ENCODE results near the gene PRKCI. TPM values are rescaled to one million over a fixed set of nuclear protein-coding genes. Genes with fewer than 3 reads are reported as not detected.

The PRKCI gene
- total and polyA plus RNA-seq, 10 donors = 3.6 to 28.7 (median 14.9) TPM

GRCh38 chr3:170219850-170220249, 2.4 kb upstream of the PRKCI start:
- no peak for DNase-seq
- intact Hi-C loops (cut with DNase I; ENCODE audit: low total_unique reads) = no loop called here
- Histone ChIP-seq H3K27ac (no peak overlapping the region), H3K9me3 (peaks cover 0 to 10% (median 0%) of the 10 kb centered on the region in 8 donors), H3K4me1 (peaks cover 0 to 30% (median 19%) of the 10 kb centered on the region in 6 donors), H3K36me3 (no peaks in the 10 kb centered on the region), H3K27me3 (replicated peaks in 1 of 7) (no peaks in the 10 kb centered on the region), H3K4me3 (no peak overlapping the region)
- WGBS, 5 donors = 90 to 100% (median 91%) methylated on average over 1 of the region's 1 CpG
- no peak for TF ChIP-seq CTCF (IDR thresholded peaks at IDR 0.05 in 8 of 11, conservative IDR thresholded peaks at IDR 0.05 in 3 of 11)
- no peak for TF ChIP-seq POLR2A (IDR thresholded peaks at IDR 0.05)
- TF ChIP-seq POLR2AphosphoS5 (IDR thresholded peaks at IDR 0.05) = no peak

GRCh38 chr3:170220871-170221270, 1.4 kb upstream of the PRKCI start:
- Histone ChIP-seq H3K36me3 (no peaks in the 10 kb centered on the region), H3K9me3 (peaks cover 0 to 10% (median 0%) of the 10 kb centered on the region in 8 donors), H3K27ac (no peak overlapping the region), H3K27me3 (replicated peaks in 1 of 7) (no peaks in the 10 kb centered on the region), H3K4me3 (no peak overlapping the region), H3K4me1 (peaks cover 0 to 36% (median 19%) of the 10 kb centered on the region in 6 donors)
- TF ChIP-seq CTCF (IDR thresholded peaks at IDR 0.05 in 8 of 11, conservative IDR thresholded peaks at IDR 0.05 in 3 of 11) = no peak
- no peak for TF ChIP-seq POLR2A (IDR thresholded peaks at IDR 0.05)
- no peak for TF ChIP-seq POLR2AphosphoS5 (IDR thresholded peaks at IDR 0.05)
- no peak for DNase-seq
- 87 to 96% (median 91%) methylated on average over 4 of the region's 4 CpGs for WGBS, 5 donors
- intact Hi-C loops (cut with DNase I; ENCODE audit: low total_unique reads) = no loop called here

GRCh38 chr3:170222647-170223541, 670 bp downstream of the PRKCI start:
- peaks cover 0 to 39% (median 20%) of the 10 kb centered on the region in 6 donors for H3K4me1 ChIP-seq
- peak overlapping the region; percentile 61 to 94 (median 86) for H3K4me3 ChIP-seq
- no peaks in the 10 kb centered on the region for H3K27me3 ChIP-seq (replicated peaks in 1 of 7)
- peak overlapping the region; percentile 72 to 91 (median 85) for H3K27ac ChIP-seq
- TF ChIP-seq CTCF (IDR thresholded peaks at IDR 0.05 in 8 of 11, conservative IDR thresholded peaks at IDR 0.05 in 3 of 11) (no peak), POLR2A (IDR thresholded peaks at IDR 0.05) (no peak), POLR2AphosphoS5 (IDR thresholded peaks at IDR 0.05) (no peak)
- 1 to 3% (median 2%) methylated on average over 32 to 42 of the region's 42 CpGs for WGBS, 5 donors
- H3K9me3 ChIP-seq = no peaks in the 10 kb centered on the region
- intact Hi-C loops (cut with DNase I; ENCODE audit: low total_unique reads) = no loop called here
- no peak for DNase-seq
- no peaks in the 10 kb centered on the region for H3K36me3 ChIP-seq

GRCh38 chr3:170225166-170225565, 2.9 kb downstream of the PRKCI start:
- WGBS, 5 donors = 41 to 100% (median 92%) methylated on average over 1 of the region's 1 CpG
- H3K4me3 ChIP-seq = no peak overlapping the region
- intact Hi-C loops (cut with DNase I; ENCODE audit: low total_unique reads) = no loop called here
- H3K27me3 ChIP-seq (replicated peaks in 1 of 7) = no peaks in the 10 kb centered on the region
- peaks cover 0 to 39% (median 20%) of the 10 kb centered on the region in 6 donors for H3K4me1 ChIP-seq
- H3K36me3 ChIP-seq = no peaks in the 10 kb centered on the region
- TF ChIP-seq POLR2AphosphoS5 (IDR thresholded peaks at IDR 0.05) (no peak), CTCF (IDR thresholded peaks at IDR 0.05 in 8 of 11, conservative IDR thresholded peaks at IDR 0.05 in 3 of 11) (no peak), POLR2A (IDR thresholded peaks at IDR 0.05) (no peak)
- H3K27ac ChIP-seq = no peak overlapping the region
- DNase-seq = no peak
- no peaks in the 10 kb centered on the region for H3K9me3 ChIP-seq

Measured in spleen (tissue), 11 donors.